ENCODE measurements around the gene ACTL10. TPM values are rescaled to one million over a fixed set of nuclear protein-coding genes. Genes with fewer than 3 reads are reported as not detected.

The ACTL10 gene
- total and polyA plus RNA-seq, 2 of the 13 experiments (the other 11 are each of a cell fraction or from before 2014, with no cell fraction given), result not detected

DNA sequence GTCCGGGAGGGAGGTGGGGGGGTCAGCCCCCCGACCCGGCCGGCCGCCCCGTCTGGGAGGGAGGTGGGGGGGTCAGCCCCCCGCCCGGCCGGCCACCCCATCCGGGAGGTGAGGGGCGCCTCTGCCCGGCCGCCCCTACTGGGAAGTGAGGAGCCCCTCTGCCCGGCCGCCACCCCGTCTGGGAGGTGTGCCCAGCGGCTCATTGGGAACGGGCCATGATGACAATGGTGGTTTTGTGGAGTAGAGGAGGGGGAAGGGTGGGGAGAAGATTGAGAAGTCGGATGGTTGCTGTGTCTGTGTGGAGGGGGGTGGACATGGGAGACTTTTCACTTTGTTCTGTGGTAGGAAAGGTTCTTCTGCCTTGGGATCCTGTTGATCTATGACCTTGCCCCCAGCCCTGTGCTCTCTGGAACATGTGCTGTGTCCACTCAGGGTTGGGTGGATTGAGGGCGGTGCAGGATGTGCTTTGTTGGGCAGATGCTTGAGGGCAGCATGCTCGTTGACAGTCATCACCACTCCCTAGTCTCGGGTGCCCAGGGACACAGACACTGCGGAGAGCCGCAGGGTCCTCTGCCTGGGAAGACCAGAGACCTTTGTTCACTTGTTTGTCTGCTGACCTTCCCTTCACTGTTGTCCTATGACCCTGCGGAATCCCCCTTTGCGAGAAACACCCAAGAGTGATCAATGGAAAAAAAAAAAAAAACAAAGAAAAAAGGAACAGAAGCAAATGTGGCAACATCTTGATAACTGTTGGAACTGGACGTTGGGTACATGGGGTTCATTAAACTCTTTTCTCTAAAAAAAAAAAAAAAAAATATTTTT is 35.1 kb downstream of the ACTL10 start (continued):
- TF ChIP-seq, protein P1, sequence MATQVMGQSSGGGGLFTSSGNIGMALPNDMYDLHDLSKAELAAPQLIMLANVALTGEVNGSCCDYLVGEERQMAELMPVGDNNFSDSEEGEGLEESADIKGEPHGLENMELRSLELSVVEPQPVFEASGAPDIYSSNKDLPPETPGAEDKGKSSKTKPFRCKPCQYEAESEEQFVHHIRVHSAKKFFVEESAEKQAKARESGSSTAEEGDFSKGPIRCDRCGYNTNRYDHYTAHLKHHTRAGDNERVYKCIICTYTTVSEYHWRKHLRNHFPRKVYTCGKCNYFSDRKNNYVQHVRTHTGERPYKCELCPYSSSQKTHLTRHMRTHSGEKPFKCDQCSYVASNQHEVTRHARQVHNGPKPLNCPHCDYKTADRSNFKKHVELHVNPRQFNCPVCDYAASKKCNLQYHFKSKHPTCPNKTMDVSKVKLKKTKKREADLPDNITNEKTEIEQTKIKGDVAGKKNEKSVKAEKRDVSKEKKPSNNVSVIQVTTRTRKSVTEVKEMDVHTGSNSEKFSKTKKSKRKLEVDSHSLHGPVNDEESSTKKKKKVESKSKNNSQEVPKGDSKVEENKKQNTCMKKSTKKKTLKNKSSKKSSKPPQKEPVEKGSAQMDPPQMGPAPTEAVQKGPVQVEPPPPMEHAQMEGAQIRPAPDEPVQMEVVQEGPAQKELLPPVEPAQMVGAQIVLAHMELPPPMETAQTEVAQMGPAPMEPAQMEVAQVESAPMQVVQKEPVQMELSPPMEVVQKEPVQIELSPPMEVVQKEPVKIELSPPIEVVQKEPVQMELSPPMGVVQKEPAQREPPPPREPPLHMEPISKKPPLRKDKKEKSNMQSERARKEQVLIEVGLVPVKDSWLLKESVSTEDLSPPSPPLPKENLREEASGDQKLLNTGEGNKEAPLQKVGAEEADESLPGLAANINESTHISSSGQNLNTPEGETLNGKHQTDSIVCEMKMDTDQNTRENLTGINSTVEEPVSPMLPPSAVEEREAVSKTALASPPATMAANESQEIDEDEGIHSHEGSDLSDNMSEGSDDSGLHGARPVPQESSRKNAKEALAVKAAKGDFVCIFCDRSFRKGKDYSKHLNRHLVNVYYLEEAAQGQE (IDR thresholded peaks at IDR 0.05; ENCODE audit: borderline replicate concordance in 1 of 2, low read depth in 1 of 2, low read length in 2 of 2), result 0 out of 4 replicates have a peak, but pooled peaks of 1 of the 2 experiments have one; percentile 31
- TF ChIP-seq PHF21A (CRISPR knock-in tag; IDR thresholded peaks at IDR 0.05) (peak; percentile 96), HOXD1 (CRISPR knock-in tag; IDR thresholded peaks at IDR 0.05) (peak; percentile 66; the same call in 1 of the 2 replicates), ARNT (IDR thresholded peaks at IDR 0.05) (no peak), CHD2 (IDR thresholded peaks at IDR 0.05; ENCODE audit: low read depth, low read length) (no peak), NCOA1 (CRISPR knock-in tag; IDR thresholded peaks at IDR 0.05) (peak; percentile 85), HNRNPH1 (optimal IDR thresholded peaks at IDR 0.05; ENCODE audit: low read depth, low read length) (no peak), CREM (IDR thresholded peaks at IDR 0.05) (peak; percentile 81), CREM (CRISPR knock-in tag; IDR thresholded peaks at IDR 0.05) (no peak), FOXC1 (CRISPR knock-in tag; IDR thresholded peaks at IDR 0.05; ENCODE audit: borderline replicate concordance) (peak; percentile 92; the same call in 1 of the 2 replicates), RBFOX2 (IDR thresholded peaks at IDR 0.05; ENCODE audit: low read depth, low read length) (no peak), NFYB (CRISPR knock-in tag; IDR thresholded peaks at IDR 0.05) (peak; percentile 41), FOXO1 (CRISPR knock-in tag; IDR thresholded peaks at IDR 0.05) (peak; percentile 96), ZNF891 (CRISPR knock-in tag; IDR thresholded peaks at IDR 0.05) (0 out of 2 replicates have a peak, but pooled peaks have one; percentile 41)
- TF ChIP-seq, protein P2, sequence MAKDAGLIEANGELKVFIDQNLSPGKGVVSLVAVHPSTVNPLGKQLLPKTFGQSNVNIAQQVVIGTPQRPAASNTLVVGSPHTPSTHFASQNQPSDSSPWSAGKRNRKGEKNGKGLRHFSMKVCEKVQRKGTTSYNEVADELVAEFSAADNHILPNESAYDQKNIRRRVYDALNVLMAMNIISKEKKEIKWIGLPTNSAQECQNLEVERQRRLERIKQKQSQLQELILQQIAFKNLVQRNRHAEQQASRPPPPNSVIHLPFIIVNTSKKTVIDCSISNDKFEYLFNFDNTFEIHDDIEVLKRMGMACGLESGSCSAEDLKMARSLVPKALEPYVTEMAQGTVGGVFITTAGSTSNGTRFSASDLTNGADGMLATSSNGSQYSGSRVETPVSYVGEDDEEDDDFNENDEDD (CRISPR knock-in tag; IDR thresholded peaks at IDR 0.05; ENCODE audit: borderline replicate concordance), result peak; percentile 66; the same call in 1 of the 2 replicates
- TF ChIP-seq, protein P3, sequence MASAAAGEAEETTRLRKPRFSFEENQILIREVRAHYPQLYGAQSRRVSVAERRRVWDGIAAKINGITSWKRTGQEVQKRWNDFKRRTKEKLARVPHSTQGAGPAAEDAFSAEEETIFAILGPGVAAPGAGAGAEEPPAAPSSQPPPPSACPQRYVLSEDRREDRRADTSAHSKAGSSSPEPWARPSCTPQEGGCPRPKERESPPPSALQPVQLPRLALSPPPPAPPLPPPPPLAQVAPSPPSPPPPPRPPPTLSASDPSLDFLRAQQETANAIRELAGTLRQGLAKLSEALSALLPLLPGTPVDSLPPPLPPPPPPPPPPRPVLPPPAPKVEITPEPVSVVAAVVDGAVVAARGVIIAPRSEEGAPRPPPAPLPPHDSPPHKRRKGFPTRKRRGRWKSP (CRISPR knock-in tag; IDR thresholded peaks at IDR 0.05), result no peak; the same call in 1 of the 2 replicates
- TF ChIP-seq, protein P4, sequence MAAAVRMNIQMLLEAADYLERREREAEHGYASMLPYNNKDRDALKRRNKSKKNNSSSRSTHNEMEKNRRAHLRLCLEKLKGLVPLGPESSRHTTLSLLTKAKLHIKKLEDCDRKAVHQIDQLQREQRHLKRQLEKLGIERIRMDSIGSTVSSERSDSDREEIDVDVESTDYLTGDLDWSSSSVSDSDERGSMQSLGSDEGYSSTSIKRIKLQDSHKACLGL (CRISPR knock-in tag; IDR thresholded peaks at IDR 0.05), result peak; percentile 57; the same call in 1 of the 2 replicates
- TF ChIP-seq, protein P5, sequence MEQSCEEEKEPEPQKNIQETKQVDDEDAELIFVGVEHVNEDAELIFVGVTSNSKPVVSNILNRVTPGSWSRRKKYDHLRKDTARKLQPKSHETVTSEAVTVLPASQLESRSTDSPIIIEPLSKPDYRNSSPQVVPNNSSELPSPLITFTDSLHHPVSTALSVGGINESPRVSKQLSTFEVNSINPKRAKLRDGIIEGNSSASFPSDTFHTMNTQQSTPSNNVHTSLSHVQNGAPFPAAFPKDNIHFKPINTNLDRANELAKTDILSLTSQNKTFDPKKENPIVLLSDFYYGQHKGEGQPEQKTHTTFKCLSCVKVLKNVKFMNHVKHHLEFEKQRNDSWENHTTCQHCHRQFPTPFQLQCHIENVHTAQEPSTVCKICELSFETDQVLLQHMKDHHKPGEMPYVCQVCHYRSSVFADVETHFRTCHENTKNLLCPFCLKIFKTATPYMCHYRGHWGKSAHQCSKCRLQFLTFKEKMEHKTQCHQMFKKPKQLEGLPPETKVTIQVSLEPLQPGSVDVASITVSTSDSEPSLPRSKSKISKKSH (CRISPR knock-in tag; IDR thresholded peaks at IDR 0.05; ENCODE audit: borderline replicate concordance), result peak; percentile 90; the same call in 1 of the 2 replicates
- TF ChIP-seq, protein P6, sequence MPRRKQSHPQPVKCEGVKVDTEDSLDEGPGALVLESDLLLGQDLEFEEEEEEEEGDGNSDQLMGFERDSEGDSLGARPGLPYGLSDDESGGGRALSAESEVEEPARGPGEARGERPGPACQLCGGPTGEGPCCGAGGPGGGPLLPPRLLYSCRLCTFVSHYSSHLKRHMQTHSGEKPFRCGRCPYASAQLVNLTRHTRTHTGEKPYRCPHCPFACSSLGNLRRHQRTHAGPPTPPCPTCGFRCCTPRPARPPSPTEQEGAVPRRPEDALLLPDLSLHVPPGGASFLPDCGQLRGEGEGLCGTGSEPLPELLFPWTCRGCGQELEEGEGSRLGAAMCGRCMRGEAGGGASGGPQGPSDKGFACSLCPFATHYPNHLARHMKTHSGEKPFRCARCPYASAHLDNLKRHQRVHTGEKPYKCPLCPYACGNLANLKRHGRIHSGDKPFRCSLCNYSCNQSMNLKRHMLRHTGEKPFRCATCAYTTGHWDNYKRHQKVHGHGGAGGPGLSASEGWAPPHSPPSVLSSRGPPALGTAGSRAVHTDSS (CRISPR knock-in tag; conservative IDR thresholded peaks at IDR 0.05), result no peak
